Stimulated activated CD8-positive, alpha-beta memory T cell treated with anti-CD3 and anti-CD28 coated beads, Interleukin-4, amount 100 ng/mL, for 4 hours (primary cell): ENCODE measurements around the gene NOA1.
A peak's percentile ranks its signal among the peaks of the same experiment; 100 is the strongest.

ENCODE experiments used
- DNase-seq, 2 donors: peaks; one replicate each; pipeline ENCODE4 v3.0.0-alpha.2; 2020; ENCODE audit warnings: low read depth in 2 of 2, low spot score in 1 of 2

Gene NOA1

GRCh38 chr4:56977321-56978012 lies at the start of gene NOA1:
Gene NOA1 (minus strand): TSS chr4:56977606. CDS start chr4:56977585, 21 bp downstream.
- DNase-seq, result peak; percentile 94 to 98

- DNase-seq, result no peak
Observed at GRCh38 chr4:57023104-57023503, 45.7 kb upstream of the NOA1 start.

- no peak for DNase-seq
Observed at GRCh38 chr4:57020467-57021101, 43.2 kb upstream of the NOA1 start.

- DNase-seq, result no peak
Observed at GRCh38 chr4:57018980-57019379, 41.6 kb upstream of the NOA1 start.

GRCh38 chr4:57013543-57014120 lies 36.2 kb upstream of the NOA1 start:
- DNase-seq, result no peak

GRCh38 chr4:56999751-57000150 lies 22.3 kb upstream of the NOA1 start:
- no peak for DNase-seq

- DNase-seq, result no peak
Observed at GRCh38 chr4:56995525-56995924, 18.1 kb upstream of the NOA1 start.

GRCh38 chr4:56990109-56990905 lies 12.9 kb upstream of the NOA1 start:
- no peak for DNase-seq

- no peak for DNase-seq
Observed at GRCh38 chr4:56986952-56987351, 9.5 kb upstream of the NOA1 start.

- no peak for DNase-seq
Observed at GRCh38 chr4:56986192-56986591, 8.8 kb upstream of the NOA1 start.

GRCh38 chr4:56981795-56982201 lies 4.4 kb upstream of the NOA1 start:
- no peak for DNase-seq

- peak in 1 of 2 donors; percentile 10 for DNase-seq
Observed at GRCh38 chr4:56979421-56980072, 2.1 kb upstream of the NOA1 start.

GRCh38 chr4:56978750-56979303 lies 1.4 kb upstream of the NOA1 start, which contains the start of gene POLR2B:
Gene POLR2B (plus strand): TSS chr4:56978896. CDS start chr4:56978986, 90 bp downstream.
- peak; percentile 74 to 78 for DNase-seq

- peak; percentile 2 to 7 for DNase-seq
Observed at GRCh38 chr4:56976837-56977320, 527 bp downstream of the NOA1 start.

GRCh38 chr4:56976283-56976836 lies 1.0 kb downstream of the NOA1 start:
- no peak for DNase-seq

GRCh38 chr4:56973336-56973735 lies 4.1 kb downstream of the NOA1 start:
- DNase-seq, result no peak

- no peak for DNase-seq
Observed at GRCh38 chr4:56972809-56973208, 4.6 kb downstream of the NOA1 start.

GRCh38 chr4:56972389-56972788 lies 5.0 kb downstream of the NOA1 start:
- no peak for DNase-seq

- no peak for DNase-seq
Observed at GRCh38 chr4:56971383-56971782, 6.0 kb downstream of the NOA1 start.

GRCh38 chr4:56961107-56961500 lies 16.3 kb downstream of the NOA1 start:
- no peak for DNase-seq
